PC-9 (cell line): ENCODE data around the gene MMP15.

Experiments
- EZH2 ChIP-seq: fragments of 200-600 bp; sonication (generic); IDR thresholded peaks from 2 replicates; pipeline ENCODE4 v1.8.0; 2017; ENCODE audit warnings: antibody characterized with exemption, low read depth
- TF ChIP-seq, protein P1 (sequence below): fragments of 200-600 bp; sonication (generic); conservative IDR thresholded peaks from 2 replicates; pipeline ENCODE4 v1.6.1; 2017; ENCODE audit warnings: mixed run types, antibody characterized with exemption, mild to moderate bottlenecking, moderate library complexity

GRCh38 chr16:58096249-58096648 is 70.7 kb downstream of the MMP15 start:
- TF ChIP-seq, protein P1, sequence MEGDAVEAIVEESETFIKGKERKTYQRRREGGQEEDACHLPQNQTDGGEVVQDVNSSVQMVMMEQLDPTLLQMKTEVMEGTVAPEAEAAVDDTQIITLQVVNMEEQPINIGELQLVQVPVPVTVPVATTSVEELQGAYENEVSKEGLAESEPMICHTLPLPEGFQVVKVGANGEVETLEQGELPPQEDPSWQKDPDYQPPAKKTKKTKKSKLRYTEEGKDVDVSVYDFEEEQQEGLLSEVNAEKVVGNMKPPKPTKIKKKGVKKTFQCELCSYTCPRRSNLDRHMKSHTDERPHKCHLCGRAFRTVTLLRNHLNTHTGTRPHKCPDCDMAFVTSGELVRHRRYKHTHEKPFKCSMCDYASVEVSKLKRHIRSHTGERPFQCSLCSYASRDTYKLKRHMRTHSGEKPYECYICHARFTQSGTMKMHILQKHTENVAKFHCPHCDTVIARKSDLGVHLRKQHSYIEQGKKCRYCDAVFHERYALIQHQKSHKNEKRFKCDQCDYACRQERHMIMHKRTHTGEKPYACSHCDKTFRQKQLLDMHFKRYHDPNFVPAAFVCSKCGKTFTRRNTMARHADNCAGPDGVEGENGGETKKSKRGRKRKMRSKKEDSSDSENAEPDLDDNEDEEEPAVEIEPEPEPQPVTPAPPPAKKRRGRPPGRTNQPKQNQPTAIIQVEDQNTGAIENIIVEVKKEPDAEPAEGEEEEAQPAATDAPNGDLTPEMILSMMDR = no peak
- no peak for TF ChIP-seq EZH2
